Gastrocnemius medialis (tissue), 4 donors: ENCODE results near the gene SLC5A3. TPM values are rescaled to one million over a fixed set of nuclear protein-coding genes. Genes with fewer than 3 reads are reported as not detected.

Experiments used
- ATAC-seq, 2 donors: fragments of 150-250 bp; one replicate each; pipeline ENCODE4 v1.9.1; 2016
- DNase-seq, 2 donors: peaks; one replicate each; pipeline ENCODE4 v3.0.0-alpha.2; 2019
- H3K27ac ChIP-seq, 4 donors: fragments of 200-600 bp; sonication (generic); 1 replicate in 1 of 4; 2 replicates in 3 of 4; pipeline ENCODE4 v1.5.1; 2016 to 2018; ENCODE audit warnings: mild to moderate bottlenecking in 2 of 4, moderate library complexity in 1 of 4
- H3K27me3 ChIP-seq, 3 donors: fragments of 200-600 bp; sonication (generic) in 2 of 3; 1 replicate in 1 of 3; 2 replicates in 2 of 3; pipeline versions ENCODE4 v1.5.1 to v1.6.0; 2016 to 2019; ENCODE audit warnings: mild to moderate bottlenecking in 1 of 3, moderate library complexity in 1 of 3
- H3K36me3 ChIP-seq, 2 donors: fragments of 200-600 bp; sonication (generic) in 1 of 2; one replicate each; pipeline ENCODE4 v1.5.1; 2017 to 2018
- H3K4me1 ChIP-seq, 2 donors: fragments of 200-600 bp; sonication (generic) in 1 of 2; one replicate each; pipeline ENCODE4 v1.5.1; 2016 to 2017; ENCODE audit warnings: mild to moderate bottlenecking in 2 of 2
- H3K4me3 ChIP-seq, 4 donors: fragments of 200-600 bp; sonication (generic) in 3 of 4; 1 replicate in 1 of 4; 2 replicates in 3 of 4; pipeline ENCODE4 v1.5.1; 2016 to 2019; ENCODE audit warnings: mild to moderate bottlenecking in 2 of 4
- H3K9me3 ChIP-seq, 3 donors: fragments of 200-600 bp; sonication (generic) in 2 of 3; 1 replicate in 1 of 3; 2 replicates in 2 of 3; pipeline ENCODE4 v1.5.1; 2016 to 2019
- CTCF ChIP-seq, 5 experiments: fragments of 450-650 bp in 3 of 5; fragments of 200-600 bp in 2 of 5; sonication (generic) in 2 of 5; IDR thresholded peaks in 4 of 5; conservative IDR thresholded peaks in 1 of 5; 1 replicate in 4 of 5; 2 replicates in 1 of 5; pipeline ENCODE4 v1.5.1; 2016 to 2019; ENCODE audit warnings: antibody characterized with exemption in 5 of 5, mild to moderate bottlenecking in 3 of 5, moderate library complexity in 3 of 5
- POLR2A ChIP-seq, 2 donors: fragments of 450-650 bp; IDR thresholded peaks; one replicate each; pipeline ENCODE4 v1.6.1; 2017; ENCODE audit warnings: antibody characterized with exemption in 2 of 2, mild to moderate bottlenecking in 2 of 2, moderate library complexity in 2 of 2
- in situ Hi-C, 4 donors: fragments of 200-750 bp; cut with MboI; loops; one replicate each; pipeline versions ENCODE4 v1.15.0 to v1.8.0; 2017; ENCODE audit warnings: low sequenced_read_pairs in 4 of 4
- intact Hi-C: fragments of 100-400 bp; cut with DNase I; formaldehyde crosslinking; loops from one replicate; pipeline ENCODE4 v1.15.1; 2023; ENCODE audit warnings: low total_unique reads
- total RNA-seq, 4 donors: library from RNA; depleted of rRNA; stranded (reverse); fragments of >200 nt; gene quantifications; one replicate each; pipeline versions ENCODE4 v1.1.0 to v1.2.3, GENCODE V29; 2016

Gene SLC5A3
- total RNA-seq, 4 donors from 2014 or later = 2.0 to 22.2 (median 6.2) TPM

- intact Hi-C loops (no loop called here), in situ Hi-C loops (no loop called here)
- Histone ChIP-seq H3K4me3 (no peak overlapping the region), H3K36me3 (no peaks in the 10 kb centered on the region), H3K4me1 (peaks cover 60 to 69% of the 10 kb centered on the region in 2 donors), H3K27me3 (no peaks in the 10 kb centered on the region), H3K27ac (no peak overlapping the region), H3K9me3 (no peaks in the 10 kb centered on the region)
- DNase-seq = no peak
- TF ChIP-seq CTCF (IDR thresholded peaks at IDR 0.05 in 4 of 5, conservative IDR thresholded peaks at IDR 0.05 in 1 of 5) (no peak), POLR2A (IDR thresholded peaks at IDR 0.05) (no peak)
- ATAC-seq = no peak
Measured at GRCh38 chr21:34082769-34083168, 9.4 kb downstream of the SLC5A3 start.

- no peak for DNase-seq
- peaks cover 55 to 65% of the 10 kb centered on the region in 2 donors for H3K4me1 ChIP-seq
- in situ Hi-C loops = no loop called here
Measured at GRCh38 chr21:34083357-34083756, 10.0 kb downstream of the SLC5A3 start.

GRCh38 chr21:34085129-34085528, 11.8 kb downstream of the SLC5A3 start:
- Histone ChIP-seq H3K4me3 (no peak overlapping the region), H3K9me3 (no peaks in the 10 kb centered on the region), H3K4me1 (peaks cover 43 to 61% of the 10 kb centered on the region in 2 donors), H3K36me3 (no peaks in the 10 kb centered on the region), H3K27ac (no peak overlapping the region), H3K27me3 (no peaks in the 10 kb centered on the region)
- TF ChIP-seq CTCF (IDR thresholded peaks at IDR 0.05 in 4 of 5, conservative IDR thresholded peaks at IDR 0.05 in 1 of 5) (no peak), POLR2A (IDR thresholded peaks at IDR 0.05) (no peak)
- in situ Hi-C loops (no loop called here), intact Hi-C loops (no loop called here)
- ATAC-seq = no peak
- no peak for DNase-seq

More at GRCh38 chr21:34083357-34083756, 10.0 kb downstream of the SLC5A3 start:
- no peak overlapping the region for H3K27ac ChIP-seq
- intact Hi-C loops = no loop called here
- no peaks in the 10 kb centered on the region for H3K9me3 ChIP-seq
- H3K36me3 ChIP-seq = no peaks in the 10 kb centered on the region
- no peaks in the 10 kb centered on the region for H3K27me3 ChIP-seq
- no peak overlapping the region for H3K4me3 ChIP-seq
- TF ChIP-seq POLR2A (IDR thresholded peaks at IDR 0.05) (no peak), CTCF (IDR thresholded peaks at IDR 0.05 in 4 of 5, conservative IDR thresholded peaks at IDR 0.05 in 1 of 5) (no peak)
- no peak for ATAC-seq

- H3K4me1 ChIP-seq = peaks cover 37 to 61% of the 10 kb centered on the region in 2 donors
- H3K36me3 ChIP-seq = no peaks in the 10 kb centered on the region
- no peak for DNase-seq
- ATAC-seq = no peak
- H3K9me3 ChIP-seq = no peaks in the 10 kb centered on the region
- intact Hi-C loops (no loop called here), in situ Hi-C loops (no loop called here)
- no peak for TF ChIP-seq POLR2A (IDR thresholded peaks at IDR 0.05)
- TF ChIP-seq CTCF (IDR thresholded peaks at IDR 0.05 in 4 of 5, conservative IDR thresholded peaks at IDR 0.05 in 1 of 5) = no peak
- H3K27me3 ChIP-seq = no peaks in the 10 kb centered on the region
- H3K4me3 ChIP-seq = no peak overlapping the region
- no peak overlapping the region for H3K27ac ChIP-seq
Measured at GRCh38 chr21:34086887-34087306, 13.5 kb downstream of the SLC5A3 start.

- in situ Hi-C loops (no loop called here), intact Hi-C loops (no loop called here)
- no peak overlapping the region for H3K4me3 ChIP-seq
- no peaks in the 10 kb centered on the region for H3K36me3 ChIP-seq
- no peak for DNase-seq
- H3K4me1 ChIP-seq = peaks cover 29 to 54% of the 10 kb centered on the region in 2 donors
- no peak overlapping the region for H3K27ac ChIP-seq
- H3K27me3 ChIP-seq = no peaks in the 10 kb centered on the region
- no peaks in the 10 kb centered on the region for H3K9me3 ChIP-seq
- TF ChIP-seq POLR2A (IDR thresholded peaks at IDR 0.05) (no peak), CTCF (IDR thresholded peaks at IDR 0.05 in 4 of 5, conservative IDR thresholded peaks at IDR 0.05 in 1 of 5) (no peak)
- no peak for ATAC-seq
Measured at GRCh38 chr21:34088752-34089151, 15.4 kb downstream of the SLC5A3 start.
